Activated CD8-positive, alpha-beta memory T cell treated with anti-CD3 and anti-CD28 coated beads, Interleukin-2, amount 50 U/mL, for 1 hour (primary cell): ENCODE results near the gene PHKA2.

Experiments
- DNase-seq: peaks from one replicate; pipeline ENCODE4 v3.0.0-alpha.2; 2020; ENCODE audit errors: extremely low read depth

PHKA2 gene

GRCh38 chrX:18887825-18888212 lies 96.1 kb downstream of the PHKA2 start:
- no peak for DNase-seq

DNA sequence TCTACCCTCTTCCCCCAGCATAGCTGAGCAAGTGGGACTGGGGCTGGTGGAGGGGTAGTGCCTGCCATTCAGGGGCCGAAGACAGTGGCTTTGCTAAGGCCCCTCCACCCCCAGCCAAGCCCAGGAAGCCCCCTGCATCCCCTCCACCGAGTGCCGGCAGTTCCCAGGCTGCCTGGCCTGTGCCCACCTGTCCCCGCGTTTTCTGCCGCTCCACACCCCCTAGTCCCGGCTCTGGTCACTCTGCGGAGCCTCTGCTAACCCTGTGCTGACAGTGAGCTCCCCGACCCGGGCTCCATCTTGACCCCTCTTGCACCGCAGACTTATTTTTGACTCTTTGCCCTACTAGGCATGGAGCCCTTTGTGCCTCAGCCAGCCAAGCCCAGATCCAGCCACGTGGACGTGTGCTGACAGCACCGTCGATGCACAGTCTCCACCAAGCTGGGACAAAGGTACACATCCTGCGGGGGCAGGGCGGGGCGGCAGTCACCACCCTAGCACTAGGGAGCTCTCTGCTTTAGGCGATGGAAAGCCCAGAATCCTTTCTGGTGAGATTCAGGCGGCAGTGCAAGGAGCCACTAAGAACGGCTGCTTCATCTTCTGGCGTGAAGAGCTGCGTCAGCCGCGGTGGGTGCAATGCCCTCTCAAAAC lies 96.6 kb downstream of the PHKA2 start:
- DNase-seq = no peak

- DNase-seq = no peak
Observed at GRCh38 chrX:18886344-18887161, 97.4 kb downstream of the PHKA2 start.

GRCh38 chrX:18886005-18886343 lies 97.9 kb downstream of the PHKA2 start:
- DNase-seq = no peak

DNA sequence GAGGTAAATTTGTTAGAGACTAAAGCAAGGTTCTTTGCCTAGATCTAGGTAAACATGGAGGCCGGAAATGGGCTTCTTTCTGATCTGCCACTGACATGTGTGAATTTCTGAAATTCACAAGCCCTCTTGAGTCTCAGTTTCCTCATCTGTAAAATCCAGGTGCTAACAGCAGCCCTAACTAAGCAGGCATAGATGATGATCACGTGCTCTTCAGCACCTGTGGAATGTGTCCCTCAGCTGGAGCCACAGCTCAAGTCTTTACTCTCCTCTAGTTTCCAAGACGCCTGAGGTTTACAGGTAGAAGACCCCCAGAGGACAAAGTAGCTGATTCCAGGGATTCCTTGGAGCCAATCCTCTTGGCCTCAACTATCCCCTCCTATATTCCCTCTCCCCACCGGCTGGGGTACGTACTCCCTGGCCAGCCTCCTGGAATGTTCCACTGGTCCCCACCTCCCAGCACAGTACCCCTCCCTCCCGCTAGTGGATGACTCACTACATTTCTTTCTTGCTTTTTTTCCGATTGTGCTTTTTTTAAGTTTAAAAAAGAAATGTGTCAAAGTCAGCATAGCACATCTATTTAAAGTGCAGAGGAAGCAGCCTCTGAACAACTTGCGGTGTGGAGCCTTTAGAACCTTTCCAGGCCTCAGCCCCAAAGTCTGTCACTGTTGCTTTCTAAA lies 98.4 kb downstream of the PHKA2 start:
- DNase-seq = no peak

DNA sequence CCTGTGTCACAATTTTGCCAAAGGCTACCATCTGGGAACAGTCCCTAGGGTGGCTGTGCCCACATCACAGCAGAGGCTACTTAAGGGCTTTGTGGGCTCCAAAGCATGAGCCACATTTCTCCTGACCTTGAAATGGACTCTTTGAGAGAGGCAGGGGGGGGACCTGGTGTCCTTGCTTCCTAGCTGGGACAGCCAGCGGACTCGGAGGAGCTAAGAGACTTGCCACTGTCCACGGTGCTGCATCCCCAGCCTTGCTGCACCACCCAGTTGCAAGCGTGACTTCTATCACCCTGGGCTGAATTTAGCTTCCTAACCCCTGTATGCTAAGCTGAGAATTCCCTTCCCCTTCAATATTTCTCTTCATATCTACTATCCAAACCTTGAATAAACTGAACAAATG lies 99.0 kb downstream of the PHKA2 start:
- no peak for DNase-seq

DNA sequence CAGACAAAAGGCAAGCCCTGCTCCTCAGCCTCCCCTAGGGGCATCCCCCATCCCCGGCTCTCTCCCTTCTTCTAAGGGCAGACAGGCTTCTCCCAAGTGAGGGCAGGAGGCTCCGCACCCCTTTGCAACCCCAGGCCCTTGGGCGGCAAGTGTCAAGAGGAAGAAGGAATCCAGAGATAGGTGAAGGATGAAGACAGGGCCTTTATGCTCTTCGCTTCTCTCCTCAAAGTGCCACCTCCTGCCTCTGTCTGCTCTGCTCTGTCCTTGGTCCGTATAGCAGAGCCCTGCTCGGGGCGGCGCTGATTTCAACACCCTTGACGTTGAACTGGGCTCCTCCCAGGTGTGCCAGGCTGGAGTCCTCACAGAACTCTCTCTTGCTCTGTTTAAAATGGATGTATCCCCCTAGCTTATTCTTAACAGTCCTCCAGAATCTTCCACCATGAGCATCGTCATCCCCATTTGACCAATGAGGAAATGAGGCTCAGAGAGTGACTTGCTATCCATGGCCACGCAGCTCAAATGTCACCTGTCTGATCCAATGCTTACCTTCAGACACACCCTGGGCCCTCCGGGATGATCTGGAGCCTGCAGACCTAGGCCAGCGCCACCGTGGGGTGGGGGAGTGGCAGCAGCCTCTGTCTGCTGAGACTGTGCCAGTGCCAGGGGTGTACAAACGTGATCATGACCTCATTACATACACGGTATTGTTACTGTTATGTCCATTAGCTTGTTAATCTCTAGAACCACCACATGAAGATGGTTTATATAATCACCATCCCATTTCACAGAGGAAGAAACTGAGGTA lies 99.8 kb downstream of the PHKA2 start:
- no peak for DNase-seq

DNA sequence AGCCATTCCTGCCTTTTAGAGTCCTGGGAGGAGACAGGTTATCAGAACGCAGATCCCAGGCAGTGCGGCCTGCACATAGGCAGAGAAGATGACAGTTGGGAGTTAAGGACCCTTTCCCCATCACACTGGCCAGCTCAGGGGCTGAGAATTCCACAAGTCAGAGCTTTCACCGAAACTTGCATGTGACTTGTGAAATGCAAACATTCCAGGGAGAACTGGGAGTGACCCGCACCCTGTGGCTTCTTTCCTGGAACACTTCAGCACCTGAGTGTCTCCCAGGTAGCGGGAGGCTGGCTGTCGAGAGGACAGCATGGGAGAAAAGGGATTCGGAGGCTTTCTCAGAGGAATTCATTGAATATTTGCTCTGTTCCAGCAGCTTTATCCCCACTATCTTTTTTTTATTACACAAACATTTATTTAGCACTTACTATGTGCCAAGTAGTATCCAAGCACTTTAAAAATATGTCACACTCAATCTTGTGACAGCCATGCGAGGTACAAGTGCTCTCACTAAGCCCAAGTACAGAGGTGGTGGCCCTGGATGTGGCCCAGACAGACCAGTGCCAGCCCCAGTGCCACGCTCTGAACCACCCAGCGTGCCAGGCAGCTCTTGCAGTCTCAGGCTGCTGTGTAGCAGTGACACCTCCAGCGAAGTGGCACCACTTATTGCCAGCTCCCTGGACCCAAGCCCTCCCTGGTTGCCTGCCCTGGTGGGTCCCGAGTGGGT lies 100.5 kb downstream of the PHKA2 start:
- no peak for DNase-seq

DNA sequence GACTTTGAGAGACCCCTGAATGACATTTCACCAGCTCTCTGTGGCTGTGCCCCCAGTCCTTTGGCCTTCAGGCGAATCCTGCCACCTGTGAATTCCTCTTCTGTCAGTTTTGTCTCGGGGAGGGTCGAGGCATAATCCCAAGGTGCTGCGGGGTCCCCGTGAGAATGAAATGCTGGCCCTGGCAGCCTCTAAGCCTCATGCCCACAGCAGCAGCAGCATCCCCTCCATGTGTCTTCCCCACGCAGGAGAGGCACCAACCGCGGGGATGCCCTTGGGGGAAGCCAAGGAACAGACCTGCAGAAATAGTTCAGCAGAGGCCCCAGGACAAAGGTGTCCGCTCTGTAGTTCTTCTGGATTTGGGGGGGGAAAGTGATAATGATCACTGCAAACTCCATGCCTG lies 104.8 kb downstream of the PHKA2 start:
- no peak for DNase-seq

DNA sequence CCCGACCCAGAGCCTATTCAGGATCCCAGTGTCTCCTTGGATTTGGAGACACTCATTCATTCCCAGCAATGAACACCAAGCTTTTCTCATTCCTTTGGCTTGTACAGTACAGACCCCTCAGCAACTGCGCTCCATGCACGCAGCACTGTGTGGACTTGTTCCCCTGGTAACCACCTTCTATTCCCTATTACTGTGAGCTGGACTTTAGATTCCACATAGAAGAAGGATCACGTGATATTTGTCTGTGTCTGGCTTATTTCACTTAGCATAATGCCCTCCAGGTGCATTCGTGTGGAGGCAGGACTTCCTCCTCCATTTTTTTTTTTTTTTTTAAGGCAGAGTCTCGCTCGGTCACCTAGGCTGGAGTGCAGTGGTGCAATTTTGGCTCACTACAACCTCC lies 106.4 kb downstream of the PHKA2 start:
- no peak for DNase-seq

DNA sequence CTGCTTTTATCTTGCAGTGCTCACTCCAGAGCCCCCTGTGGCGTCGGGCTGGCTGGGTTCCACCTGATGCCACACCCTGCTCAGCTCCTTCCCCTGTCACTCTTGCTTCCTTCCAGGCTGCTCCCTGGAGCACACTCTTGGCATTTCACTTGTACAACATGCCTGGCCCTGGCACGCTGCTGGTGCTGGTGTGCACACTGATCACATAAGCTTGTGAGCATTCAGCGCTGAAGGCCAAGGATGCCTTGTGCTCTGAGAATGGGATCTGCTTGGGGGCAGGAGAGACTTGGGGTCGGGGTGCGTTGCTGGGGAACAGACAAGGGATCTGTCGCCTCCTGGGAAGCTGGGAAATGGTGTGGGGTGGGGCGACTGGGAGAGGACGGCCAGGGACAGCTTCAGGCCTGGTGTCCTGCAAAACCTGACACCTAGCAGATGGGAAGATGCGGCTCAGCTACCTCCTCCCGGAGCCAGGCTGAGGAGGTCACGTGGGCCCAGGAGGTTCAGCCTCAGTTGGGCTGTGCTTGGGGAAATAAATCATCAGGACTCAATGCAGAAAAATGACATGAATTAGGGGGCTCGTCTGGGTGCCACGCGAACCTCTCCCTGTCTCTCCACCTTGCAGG lies 108.5 kb downstream of the PHKA2 start:
- no peak for DNase-seq

DNA sequence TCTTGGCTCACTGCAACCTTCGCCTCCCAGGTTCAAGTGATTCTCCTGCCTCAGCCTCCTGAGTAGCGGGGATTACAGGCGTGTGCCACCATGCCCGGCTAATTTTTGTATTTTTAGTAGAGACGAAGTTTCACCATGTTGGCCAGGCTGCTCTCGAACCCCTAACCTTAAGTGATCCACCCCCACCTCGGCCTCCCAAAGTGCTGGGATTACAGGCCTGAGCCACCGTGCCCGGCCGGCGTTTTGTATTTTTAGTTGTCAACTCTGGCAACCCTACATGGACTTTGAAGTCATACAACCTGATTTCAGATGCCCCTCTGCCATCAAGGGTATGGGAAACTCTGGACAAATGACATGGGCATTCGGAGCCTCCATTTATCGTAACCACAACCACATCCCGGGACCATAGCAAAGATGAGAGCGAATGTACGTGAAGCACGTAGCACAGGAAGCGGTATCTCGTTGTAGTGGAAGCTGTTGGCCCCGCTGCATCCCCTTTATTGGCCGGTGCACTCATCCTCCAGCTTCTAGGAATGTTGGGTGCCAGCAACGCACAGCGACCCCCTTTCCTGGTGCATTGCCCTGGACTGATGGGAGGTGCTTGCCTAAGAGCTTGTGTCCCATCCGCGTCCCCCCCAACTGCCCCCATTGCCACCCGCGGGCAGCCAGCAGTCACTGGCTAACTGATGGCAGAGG lies 109.2 kb downstream of the PHKA2 start:
- DNase-seq = no peak

DNA sequence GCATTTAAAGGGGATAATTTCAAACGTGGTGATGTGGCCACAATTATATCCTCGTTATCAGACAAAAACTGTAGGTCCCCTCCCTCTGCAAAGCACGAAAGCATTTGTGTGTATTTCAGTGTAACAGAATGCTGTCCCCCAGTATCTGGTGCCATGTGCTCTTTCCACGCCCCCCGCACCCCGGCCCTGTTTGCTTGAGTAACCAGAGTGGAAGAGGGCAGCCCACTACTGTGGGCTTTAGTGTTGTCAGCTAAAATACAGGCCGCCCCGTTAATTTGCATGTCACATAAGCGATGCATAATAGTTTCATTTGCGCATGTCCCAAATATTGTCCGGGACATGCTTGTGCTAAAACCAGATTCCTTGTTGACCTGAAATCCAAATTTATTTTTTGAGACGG lies 110.1 kb downstream of the PHKA2 start:
- DNase-seq = no peak

DNA sequence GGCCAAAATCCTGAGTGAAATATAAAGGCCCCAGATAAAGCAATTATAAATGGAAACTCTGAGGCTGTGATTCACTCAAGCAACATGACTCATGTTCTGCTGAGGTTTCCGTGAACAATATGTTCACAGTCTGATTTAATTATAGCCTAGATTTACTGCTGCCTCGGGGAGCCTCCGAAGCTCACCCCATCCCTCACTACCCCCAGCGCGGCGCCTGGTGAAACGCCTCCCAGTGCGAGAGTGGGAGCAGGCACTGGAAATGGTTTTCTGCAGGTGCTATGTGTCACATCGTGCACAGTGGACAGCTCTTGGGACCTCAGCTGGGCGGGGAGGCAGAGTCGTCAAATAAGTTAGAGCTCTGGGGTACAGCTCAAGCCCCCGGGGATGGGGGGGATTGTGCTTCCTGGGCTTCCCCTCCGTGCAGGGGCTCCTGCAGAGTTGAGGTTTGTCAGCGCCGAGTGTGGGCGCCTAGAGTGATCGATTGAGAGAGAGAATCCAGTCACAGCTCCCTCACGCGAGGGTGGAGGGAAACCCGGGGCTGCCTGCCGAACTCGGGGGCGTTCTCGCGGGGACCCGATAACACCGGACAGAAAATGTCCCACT lies 110.6 kb downstream of the PHKA2 start:
- DNase-seq = no peak

- no peak for DNase-seq
Observed at GRCh38 chrX:18872621-18873020, 111.3 kb downstream of the PHKA2 start.

GRCh38 chrX:18871970-18872369 lies 111.9 kb downstream of the PHKA2 start:
- no peak for DNase-seq

DNA sequence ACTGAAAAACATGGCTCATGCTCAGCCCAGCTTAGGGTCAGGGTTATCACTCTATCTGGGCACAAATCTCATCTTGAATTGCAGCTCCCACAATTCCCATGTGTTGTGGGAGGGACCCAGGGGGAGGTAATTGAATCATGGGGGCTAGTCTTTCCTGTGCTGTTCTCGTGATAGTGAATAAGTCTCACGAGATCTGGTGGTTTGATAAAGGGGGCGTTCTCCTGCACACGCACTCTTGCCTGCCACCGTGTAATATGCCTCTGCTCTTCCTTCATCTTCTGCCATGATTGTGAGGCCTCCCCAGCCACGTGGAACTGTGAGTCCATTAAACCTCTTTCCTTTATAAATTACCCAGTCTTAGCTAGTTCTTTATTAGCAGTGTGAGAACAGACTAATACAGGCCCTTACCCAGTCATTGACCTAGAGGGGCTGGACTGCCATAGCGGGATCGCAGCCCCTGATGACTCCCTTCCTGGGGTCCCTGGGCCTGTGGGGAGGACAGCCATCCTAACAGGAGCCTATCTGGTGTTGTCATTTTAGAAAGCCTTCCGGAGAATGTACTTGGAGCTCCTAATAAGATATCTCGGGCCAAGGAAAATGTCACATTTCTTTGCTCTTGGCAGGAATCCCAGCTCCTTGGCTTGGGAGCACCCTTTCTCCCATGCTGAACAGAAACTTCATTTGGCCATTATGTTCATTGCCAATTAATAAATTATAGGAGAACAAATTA lies 112.6 kb downstream of the PHKA2 start:
- no peak for DNase-seq

GRCh38 chrX:18864390-18864920 lies 119.5 kb downstream of the PHKA2 start:
- DNase-seq = no peak

DNA sequence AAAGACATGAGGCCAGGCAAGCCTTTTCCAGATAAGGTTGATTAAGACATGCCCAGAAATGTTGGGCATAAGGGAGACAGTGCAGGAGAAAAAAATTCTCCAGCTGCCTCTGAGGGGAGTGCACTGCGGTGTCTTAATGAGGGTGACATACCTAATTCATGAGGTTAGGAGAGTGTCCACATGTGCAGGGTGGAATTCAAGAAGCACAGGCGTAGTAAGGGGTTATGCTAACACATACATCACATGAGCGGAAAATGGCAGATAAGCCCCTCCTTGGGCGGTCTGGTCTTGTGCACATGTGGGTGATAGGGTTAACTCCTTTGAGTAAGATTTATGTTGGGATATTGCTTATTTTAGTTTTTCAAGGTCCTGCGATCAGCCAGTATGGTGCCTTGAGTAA lies 122.4 kb downstream of the PHKA2 start:
- DNase-seq = no peak
